Cardiac fibroblast (primary cell): ENCODE data around the gene DOP1B.
A peak's percentile ranks its signal among the peaks of the same experiment; 100 is the strongest.

ENCODE experiments used
- DNase-seq, 2 donors: peaks; one replicate each; pipeline versions ENCODE4 v3.0.0 to v3.0.0-alpha.2; 2010; ENCODE audit warnings: low read depth in 2 of 2
- H3K4me3 ChIP-seq, 2 donors: replicated peaks in 1 of 2; 1 replicate in 1 of 2; 2 replicates in 1 of 2; pipeline ENCODE4 v1.5.1; 2011; ENCODE audit warnings: low read depth in 2 of 2, low read length in 2 of 2, mild to moderate bottlenecking in 2 of 2, moderate library complexity in 1 of 2
- CTCF ChIP-seq: IDR thresholded peaks from one replicate; pipeline ENCODE4 v1.5.1; 2011; ENCODE audit warnings: low read depth, mild to moderate bottlenecking, low read length, inconsistent platforms

Gene DOP1B

GRCh38 chr21:36183144-36183795, 26.6 kb downstream of the DOP1B start:
- peak in 1 of 2 donors; percentile 28 for DNase-seq
- H3K4me3 ChIP-seq, result no peak overlapping the region
- no peak for TF ChIP-seq CTCF

DNA sequence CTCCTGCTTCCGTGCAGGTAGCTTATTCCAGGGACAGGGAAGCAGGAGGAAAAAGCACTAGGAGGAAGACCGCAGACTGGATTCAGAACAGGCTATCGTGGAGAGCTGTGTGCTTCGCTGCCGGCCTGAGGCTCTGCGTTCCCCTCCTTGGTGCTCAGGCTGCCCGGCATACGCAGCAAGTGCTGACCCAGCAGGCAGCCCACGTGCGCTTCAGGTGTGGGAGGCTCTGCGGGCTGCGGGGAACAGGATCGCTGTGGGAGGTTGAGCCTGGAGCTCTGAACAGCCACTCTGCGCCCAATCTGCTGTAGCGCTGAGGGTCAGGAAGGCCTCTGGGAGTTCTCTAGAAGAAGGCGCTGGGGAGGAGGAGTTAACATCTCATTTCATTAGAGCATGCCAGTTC, 27.9 kb downstream of the DOP1B start:
- no peak for DNase-seq
- TF ChIP-seq CTCF, result no peak
- no peak overlapping the region for H3K4me3 ChIP-seq

- DNase-seq, result no peak
- H3K4me3 ChIP-seq, result no peak overlapping the region
- TF ChIP-seq CTCF, result no peak
These were observed 28.9 kb downstream of the DOP1B start for GRCh38 chr21:36185523-36185922.

GRCh38 chr21:36186081-36186480, 29.5 kb downstream of the DOP1B start:
- no peak overlapping the region for H3K4me3 ChIP-seq
- TF ChIP-seq CTCF, result no peak
- no peak for DNase-seq

DNA sequence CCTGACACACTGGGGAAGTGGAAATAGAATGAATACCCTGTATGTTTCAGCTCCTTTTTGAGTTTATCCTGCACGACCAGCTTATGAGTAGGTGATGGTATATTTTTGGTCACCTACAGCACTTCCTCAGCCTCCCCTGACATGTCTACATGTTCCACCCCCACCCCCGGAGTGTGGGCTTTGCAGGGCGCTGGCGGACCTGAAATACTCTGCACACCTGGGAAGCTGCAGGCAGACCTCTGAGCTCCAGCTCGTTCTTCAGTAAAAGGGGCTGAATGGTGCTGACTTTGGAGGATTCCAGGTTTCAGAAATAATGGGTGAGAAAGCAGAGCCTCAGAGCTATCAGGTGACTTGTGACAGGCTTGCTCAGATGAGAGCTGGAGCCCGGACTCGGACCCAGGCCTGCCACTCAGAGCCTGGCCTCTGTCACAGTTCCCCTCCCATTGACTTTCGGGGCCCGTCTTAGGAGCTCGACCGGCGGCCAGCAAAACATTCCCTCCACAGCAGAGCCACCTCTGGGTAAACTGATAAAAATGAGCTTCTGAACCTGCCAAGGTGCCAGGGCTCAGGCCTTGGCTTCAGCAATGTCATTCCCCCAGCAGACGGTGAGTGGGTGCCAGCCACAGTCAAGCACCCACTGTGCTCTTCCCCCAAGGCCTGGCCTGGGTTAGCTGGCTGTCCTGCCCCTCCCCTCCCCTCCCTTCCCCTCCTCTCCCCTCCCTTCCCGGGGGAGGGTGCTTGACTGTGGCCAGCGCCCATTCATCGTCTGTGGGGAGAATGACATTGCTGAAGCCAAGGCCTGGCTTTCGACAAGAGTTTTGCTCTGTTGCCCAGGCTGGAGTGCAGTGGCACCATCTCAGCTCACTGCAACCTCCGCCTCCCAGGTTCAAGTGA, 30.1 kb downstream of the DOP1B start:
- no peak for DNase-seq
- TF ChIP-seq CTCF, result no peak
- no peak overlapping the region for H3K4me3 ChIP-seq

GRCh38 chr21:36188081-36188681, 31.6 kb downstream of the DOP1B start:
- no peak for TF ChIP-seq CTCF
- no peak for DNase-seq
- H3K4me3 ChIP-seq, result no peak overlapping the region
